KOPT-K1 (cell line): Measurements from ENCODE around the gene ATP7A.
A peak's percentile ranks its signal among the peaks of the same experiment; 100 is the strongest.
"Not testable (repeated sequence)": the region's sequence is repeated elsewhere in the genome, so short reads cannot be mapped to it uniquely, and the experiment has no call there.

Experiments used
- H3K27ac ChIP-seq: fragments of 200-600 bp; sonication (generic); 2 replicates; pipeline ENCODE4 v1.5.1; 2016; ENCODE audit warnings: antibody characterized with exemption, mild to moderate bottlenecking, low read depth, low read length; ENCODE audit not compliant: poor library complexity, severe bottlenecking
- H3K36me3 ChIP-seq: fragments of 200-600 bp; sonication (generic); 2 replicates; pipeline ENCODE4 v1.5.1; 2017; ENCODE audit warnings: antibody characterized with exemption, mild to moderate bottlenecking, low read length, moderate library complexity; ENCODE audit not compliant: insufficient read depth
- H3K9me3 ChIP-seq: fragments of 200-600 bp; sonication (generic); 2 replicates; pipeline ENCODE4 v1.5.1; 2017; ENCODE audit warnings: antibody characterized with exemption, low read length, mild to moderate bottlenecking; ENCODE audit not compliant: insufficient read depth, poor library complexity, severe bottlenecking

The ATP7A gene

GRCh38 chrX:77925764-77926163, 15.3 kb downstream of the ATP7A start:
- H3K36me3 ChIP-seq: no peaks in the 10 kb centered on the region
- H3K9me3 ChIP-seq: no peaks in the 10 kb centered on the region
- peak overlapping the region; percentile 5 for H3K27ac ChIP-seq

- H3K9me3 ChIP-seq: no peaks in the 10 kb centered on the region
Observed at GRCh38 chrX:77930581-77930980, 20.1 kb downstream of the ATP7A start.

GRCh38 chrX:77935886-77936285, 25.4 kb downstream of the ATP7A start:
- no peaks in the 10 kb centered on the region for H3K36me3 ChIP-seq
- H3K27ac ChIP-seq: no peak overlapping the region
- H3K9me3 ChIP-seq: no peaks in the 10 kb centered on the region

More at GRCh38 chrX:77930581-77930980, 20.1 kb downstream of the ATP7A start:
- Histone ChIP-seq H3K36me3 (no peaks in the 10 kb centered on the region), H3K27ac (no peak overlapping the region)

DNA sequence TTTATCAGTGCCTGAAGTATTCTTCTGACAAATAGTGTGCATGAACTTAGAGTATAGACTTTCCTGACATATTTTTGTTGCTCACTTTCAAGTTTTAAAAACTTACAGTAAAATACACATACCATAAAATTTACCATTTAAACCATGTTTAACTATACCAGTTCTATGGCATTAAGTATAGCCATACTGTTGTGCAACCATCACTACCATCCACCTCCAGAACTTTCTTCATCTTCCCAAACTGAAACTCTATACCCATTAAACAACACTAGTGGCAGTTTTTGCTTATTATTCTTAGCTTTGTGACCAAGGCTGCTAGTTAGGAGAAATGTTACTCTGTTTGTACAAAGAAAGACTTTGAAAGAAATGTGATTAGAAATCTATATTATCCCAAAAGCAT, 25.8 kb downstream of the ATP7A start:
- no peak overlapping the region for H3K27ac ChIP-seq
- no peaks in the 10 kb centered on the region for H3K36me3 ChIP-seq
- no peaks in the 10 kb centered on the region for H3K9me3 ChIP-seq

- Histone ChIP-seq H3K9me3 (no peaks in the 10 kb centered on the region), H3K27ac (no peak overlapping the region), H3K36me3 (no peaks in the 10 kb centered on the region)
Observed at GRCh38 chrX:77937291-77937690, 26.8 kb downstream of the ATP7A start.

DNA sequence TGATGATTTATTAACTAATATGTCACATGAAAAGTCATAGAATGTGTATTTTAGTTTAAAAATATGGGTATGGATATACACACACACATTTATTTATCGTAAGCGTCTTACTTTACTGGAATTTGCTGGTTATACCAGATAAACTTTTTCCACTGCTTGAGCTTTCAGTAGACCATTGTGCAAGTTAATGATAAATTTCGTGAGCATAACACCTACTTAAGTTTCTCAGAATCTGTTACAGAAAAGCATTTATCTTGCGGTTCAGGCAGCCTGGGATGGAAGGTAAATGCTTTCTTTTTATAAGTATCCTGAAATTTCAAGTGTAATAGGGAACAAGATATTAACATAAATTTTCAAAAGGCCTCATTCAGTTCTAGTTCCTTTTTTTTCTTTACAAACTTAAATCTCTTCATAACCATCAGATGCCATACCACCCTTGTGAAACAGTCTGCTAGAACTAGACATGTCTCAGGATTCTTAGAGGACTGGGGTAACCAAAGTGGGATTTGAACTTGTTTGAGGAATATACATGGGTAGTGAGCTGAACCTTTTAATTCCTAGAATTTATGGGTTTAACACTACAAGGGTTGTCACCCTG, 27.7 kb downstream of the ATP7A start:
- Histone ChIP-seq H3K36me3 (no peaks in the 10 kb centered on the region), H3K27ac (no peak overlapping the region), H3K9me3 (no peaks in the 10 kb centered on the region)

- not testable (repeated sequence) for H3K27ac ChIP-seq, H3K9me3 ChIP-seq, H3K36me3 ChIP-seq
Observed at GRCh38 chrX:77945031-77945430, 34.5 kb downstream of the ATP7A start.

- Histone ChIP-seq H3K9me3 (no peaks in the 10 kb centered on the region), H3K27ac (no peak overlapping the region), H3K36me3 (no peaks in the 10 kb centered on the region)
Observed at GRCh38 chrX:77945910-77946545, 35.5 kb downstream of the ATP7A start.

- Histone ChIP-seq H3K9me3 (no peaks in the 10 kb centered on the region), H3K27ac (no peak overlapping the region), H3K36me3 (no peaks in the 10 kb centered on the region)
Observed at GRCh38 chrX:77946571-77946970, 36.1 kb downstream of the ATP7A start.

GRCh38 chrX:77949840-77950239, 39.3 kb downstream of the ATP7A start:
- Histone ChIP-seq H3K9me3 (no peaks in the 10 kb centered on the region), H3K27ac (no peak overlapping the region), H3K36me3 (no peaks in the 10 kb centered on the region)

- no peak overlapping the region for H3K27ac ChIP-seq
- no peaks in the 10 kb centered on the region for H3K36me3 ChIP-seq
- H3K9me3 ChIP-seq: no peaks in the 10 kb centered on the region
Observed at GRCh38 chrX:77952173-77952572, 41.7 kb downstream of the ATP7A start.

- Histone ChIP-seq H3K27ac (no peak overlapping the region), H3K9me3 (no peaks in the 10 kb centered on the region), H3K36me3 (no peaks in the 10 kb centered on the region)
Observed at GRCh38 chrX:77953302-77953701, 42.8 kb downstream of the ATP7A start.

DNA sequence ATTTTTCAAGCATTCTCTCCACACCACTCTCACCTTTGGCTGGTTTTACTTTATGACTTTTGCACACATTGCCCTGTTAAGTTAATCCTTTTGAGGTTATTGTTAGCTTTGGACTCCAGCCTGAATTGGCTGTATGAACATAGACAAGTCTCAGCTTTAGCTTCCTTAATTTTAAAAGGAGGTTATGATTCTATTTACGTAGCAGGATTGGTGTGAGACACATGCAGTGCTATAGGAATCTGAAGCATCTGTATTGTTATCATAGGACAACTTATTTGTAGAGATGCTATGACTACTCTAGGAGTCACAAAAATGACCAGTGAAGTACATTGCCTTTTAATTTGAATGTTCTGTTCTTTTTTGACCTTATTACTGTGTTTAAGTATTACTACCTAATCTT, 43.2 kb downstream of the ATP7A start:
- H3K36me3 ChIP-seq: no peaks in the 10 kb centered on the region
- H3K27ac ChIP-seq: no peak overlapping the region
- no peaks in the 10 kb centered on the region for H3K9me3 ChIP-seq

- H3K27ac ChIP-seq: no peak overlapping the region
- H3K9me3 ChIP-seq: no peaks in the 10 kb centered on the region
- no peaks in the 10 kb centered on the region for H3K36me3 ChIP-seq
Observed at GRCh38 chrX:77960567-77960966, 50.1 kb downstream of the ATP7A start.

DNA sequence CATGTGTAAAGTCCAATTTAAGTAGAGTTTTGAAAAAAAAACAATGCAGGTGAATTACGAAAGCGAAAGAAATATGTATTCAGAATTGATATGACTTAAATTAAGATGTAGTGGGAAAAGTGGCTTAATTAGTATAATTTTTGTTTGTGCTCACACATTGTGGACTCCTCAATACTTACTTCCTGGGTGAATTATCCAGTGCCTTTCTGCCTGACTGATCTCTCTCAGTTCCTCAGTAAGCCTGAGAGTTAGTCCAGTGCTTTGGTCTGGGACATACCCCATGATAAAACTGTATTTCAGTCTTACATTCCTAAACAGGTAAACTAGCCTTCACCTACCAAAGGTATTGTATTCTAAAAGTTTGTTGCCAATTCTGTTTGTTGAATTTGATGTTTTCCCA, 50.6 kb downstream of the ATP7A start:
- no peaks in the 10 kb centered on the region for H3K9me3 ChIP-seq
- H3K36me3 ChIP-seq: no peaks in the 10 kb centered on the region
- no peak overlapping the region for H3K27ac ChIP-seq
